Spleen (tissue), 11 donors: ENCODE results near the gene HOXB7. TPM values are rescaled to one million over a fixed set of nuclear protein-coding genes. Genes with fewer than 3 reads are reported as not detected.

Experiments
- DNase-seq: peaks from one replicate; pipeline ENCODE4 v3.0.0-alpha.2; 2020
- H3K27ac ChIP-seq, 8 donors: fragments of 200-600 bp; sonication (generic) in 7 of 8; 1 replicate in 4 of 8; 2 replicates in 4 of 8; pipeline versions ENCODE4 v1.5.0 to v1.8.0; 2016 to 2021; ENCODE audit warnings: inconsistent platforms in 4 of 8, mild to moderate bottlenecking in 4 of 8, moderate library complexity in 1 of 8
- H3K27me3 ChIP-seq, 7 donors: fragments of 200-600 bp; sonication (generic) in 6 of 7; replicated peaks in 1 of 7; 1 replicate in 4 of 7; 2 replicates in 3 of 7; pipeline versions ENCODE4 v1.5.0 to v1.8.0; 2016 to 2021; ENCODE audit warnings: inconsistent platforms in 3 of 7, mild to moderate bottlenecking in 1 of 7
- H3K36me3 ChIP-seq, 6 donors: fragments of 200-600 bp; sonication (generic) in 5 of 6; 1 replicate in 4 of 6; 2 replicates in 2 of 6; pipeline versions ENCODE4 v1.5.0 to v1.8.0; 2016 to 2021; ENCODE audit warnings: inconsistent platforms in 2 of 6
- H3K4me1 ChIP-seq, 6 donors: fragments of 200-600 bp; sonication (generic) in 5 of 6; 1 replicate in 3 of 6; 2 replicates in 3 of 6; pipeline versions ENCODE4 v1.5.0 to v1.8.0; 2016 to 2021; ENCODE audit warnings: inconsistent platforms in 3 of 6
- H3K4me3 ChIP-seq, 8 donors: fragments of 200-600 bp; sonication (generic) in 7 of 8; 1 replicate in 4 of 8; 2 replicates in 4 of 8; pipeline versions ENCODE4 v1.5.0 to v1.8.0; 2016 to 2021; ENCODE audit warnings: inconsistent platforms in 4 of 8, mild to moderate bottlenecking in 4 of 8, moderate library complexity in 2 of 8
- H3K9me3 ChIP-seq, 8 donors: fragments of 200-600 bp; sonication (generic) in 7 of 8; 1 replicate in 4 of 8; 2 replicates in 4 of 8; pipeline versions ENCODE4 v1.5.0 to v1.8.0; 2016 to 2021; ENCODE audit warnings: inconsistent platforms in 4 of 8
- CTCF ChIP-seq, 11 experiments: fragments of 200-600 bp in 7 of 11; fragments of 450-650 bp in 4 of 11; sonication (generic) in 4 of 11; IDR thresholded peaks in 8 of 11; conservative IDR thresholded peaks in 3 of 11; 1 replicate in 7 of 11; 2 replicates in 4 of 11; pipeline versions ENCODE4 v1.4.0 to v1.8.0; 2016 to 2021; ENCODE audit warnings: antibody characterized with exemption in 11 of 11, inconsistent platforms in 4 of 11, mild to moderate bottlenecking in 1 of 11
- POLR2A ChIP-seq, 3 donors: fragments of 450-650 bp; IDR thresholded peaks; one replicate each; pipeline ENCODE4 v1.5.1; 2017; ENCODE audit warnings: antibody characterized with exemption in 3 of 3, mild to moderate bottlenecking in 1 of 3
- POLR2AphosphoS5 ChIP-seq, 3 donors: sonication (generic); formaldehyde crosslinking; IDR thresholded peaks; one replicate each; pipeline ENCODE4 v1.5.1; 2017; ENCODE audit warnings: antibody characterized with exemption in 3 of 3
- WGBS, 5 donors: extraction: QIAGEN DNeasy Blood & Tissue Kit in 3 of 5; methylation state at CpG; one replicate each; pipeline versions ENCODE4 v1.1.5 to v1.1.7; 2013 to 2018; 5-methylcytosine and 5-hydroxymethylcytosine counted together
- intact Hi-C: fragments of 100-400 bp; cut with DNase I; formaldehyde crosslinking; loops from one replicate; pipeline ENCODE4 v1.15.0; 2023; ENCODE audit warnings: low total_unique reads
- polyA plus RNA-seq, 3 donors: library from polyadenylated mRNA; stranded (reverse); fragments of 200-250 nt; gene quantifications; one replicate each; pipeline ENCODE4 v1.2.1, GENCODE V29; 2013
- total RNA-seq, 7 donors: library from RNA; depleted of rRNA in 3 of 7; stranded (reverse); fragments of >200 nt in 3 of 7; fragmentation: NEBNext Ultra II Directional in 4 of 7; extraction: Animal tissue kit (Norgen Biotek cat#: 25700) in 4 of 7; gene quantifications; one replicate each; pipeline versions ENCODE4 v1.1.0 to v1.2.1, GENCODE V29; 2016 to 2021
- donor health status: healthy with polysubstance abuse.
- donor health status: DM: no; HTN: no; CAD: no; lungs with moderate emphysema.
- donor health status: DM: no; HTN: no; CAD: no.
- donor health status: Bipolar disorder and iron deficiency.
- donor health status: healthy.
- donor health status: DM: no; HTN: no; CAD: no.
- donor health status: DM: yes; HTN: yes; CAD: no.

Gene HOXB7
- total and polyA plus RNA-seq, 10 donors = 1.3 to 7.5 (median 3.1) TPM

GRCh38 chr17:48605409-48605919, 5.4 kb downstream of the HOXB7 start:
- intact Hi-C loops = no loop called here
- WGBS, 5 donors = 71 to 83% (median 78%) methylated on average over 10 of the region's 10 CpGs
- peaks cover 0 to 100% (median 73%) of the 10 kb centered on the region in 7 donors for H3K27me3 ChIP-seq
- H3K4me3 ChIP-seq = peak overlapping the region in 1 of 8 donors; percentile 62
- DNase-seq = peak; percentile 42
- H3K4me1 ChIP-seq = peaks cover 7 to 47% (median 20%) of the 10 kb centered on the region in 6 donors
- H3K9me3 ChIP-seq = no peaks in the 10 kb centered on the region
- H3K27ac ChIP-seq = no peak overlapping the region
- no peaks in the 10 kb centered on the region for H3K36me3 ChIP-seq
- TF ChIP-seq POLR2A (IDR thresholded peaks at IDR 0.05) (no peak), CTCF (IDR thresholded peaks at IDR 0.05 in 8 of 11, conservative IDR thresholded peaks at IDR 0.05 in 3 of 11) (no peak), POLR2AphosphoS5 (IDR thresholded peaks at IDR 0.05) (no peak)

- peaks cover 0 to 100% (median 71%) of the 10 kb centered on the region in 7 donors for H3K27me3 ChIP-seq
- TF ChIP-seq POLR2AphosphoS5 (IDR thresholded peaks at IDR 0.05) (no peak), POLR2A (IDR thresholded peaks at IDR 0.05) (no peak), CTCF (IDR thresholded peaks at IDR 0.05 in 8 of 11, conservative IDR thresholded peaks at IDR 0.05 in 3 of 11) (no peak)
- H3K4me3 ChIP-seq = peak within 1 kb of the TSS in 5 of 8 donors; percentile 19 to 62 (median 26)
- DNase-seq = no peak
- H3K36me3 ChIP-seq = no peaks in the 10 kb centered on the region
- peak within 1 kb of the TSS in 4 of 8 donors; percentile 32 to 60 (median 55) for H3K27ac ChIP-seq
- no peaks in the 10 kb centered on the region for H3K9me3 ChIP-seq
- intact Hi-C loops = no loop called here
- 39 to 47% (median 43%) methylated on average over 16 of the region's 16 CpGs for WGBS, 5 donors
- H3K4me1 ChIP-seq = peaks cover 7 to 41% (median 15%) of the 10 kb centered on the region in 6 donors
Measured at GRCh38 chr17:48604770-48605329, 6.0 kb downstream of the HOXB7 start, which contains the start of gene HOXB6. Gene HOXB6 (minus strand): TSS chr17:48604986. CDS start chr17:48598150, 6,836 bp downstream.

- peak overlapping the region in 4 of 8 donors; percentile 32 to 60 (median 55) for H3K27ac ChIP-seq
- TF ChIP-seq POLR2AphosphoS5 (IDR thresholded peaks at IDR 0.05) (peak in 2 of 3 donors; percentile 15 to 55), CTCF (IDR thresholded peaks at IDR 0.05 in 8 of 11, conservative IDR thresholded peaks at IDR 0.05 in 3 of 11) (no peak)
Measured at GRCh38 chr17:48603959-48604769, 6.7 kb downstream of the HOXB7 start.

More at GRCh38 chr17:48603959-48604769, 6.7 kb downstream of the HOXB7 start:
- H3K9me3 ChIP-seq = no peaks in the 10 kb centered on the region
- H3K4me3 ChIP-seq = peak overlapping the region in 5 of 8 donors; percentile 19 to 62 (median 26)
- intact Hi-C loops = no loop called here
- H3K4me1 ChIP-seq = peaks cover 7 to 35% (median 12%) of the 10 kb centered on the region in 6 donors
- peaks cover 0 to 100% (median 75%) of the 10 kb centered on the region in 7 donors for H3K27me3 ChIP-seq
- WGBS, 5 donors = 23 to 45% (median 30%) methylated on average over 21 of the region's 21 CpGs
- no peaks in the 10 kb centered on the region for H3K36me3 ChIP-seq
- peak; percentile 45 for DNase-seq
